T47D (cell line): Measurements from ENCODE around the gene EEFSEC.
A peak's percentile ranks its signal among the peaks of the same experiment; 100 is the strongest.

Source experiments
- DNase-seq, 2 experiments: peaks; one replicate each; pipeline versions ENCODE4 v3.0.0 to v3.0.0-alpha.2; 2011 to 2012; ENCODE audit warnings: low read depth in 1 of 2, low spot score in 1 of 2
- JUND ChIP-seq: IDR thresholded peaks from 2 replicates; pipeline ENCODE4 v1.6.1; 2012; ENCODE audit warnings: low read depth
- in situ Hi-C: cut with HindIII; loops from 2 replicates; pipeline ENCODE4 v1.10.0; 2016; ENCODE audit warnings: low sequenced_read_pairs, low pct_unique_long_range_greater_than_20kb

Gene EEFSEC

GRCh38 chr3:128235207-128235926 is 82.1 kb downstream of the EEFSEC start:
- no peak for TF ChIP-seq JUND
- in situ Hi-C loops, result no loop called here
- DNase-seq, result peak; percentile 17 to 29

- in situ Hi-C loops, result no loop called here
- TF ChIP-seq JUND, result no peak
- DNase-seq, result no peak
Observed at GRCh38 chr3:128236657-128237056, 83.4 kb downstream of the EEFSEC start.

- no peak for DNase-seq
- no peak for TF ChIP-seq JUND
- in situ Hi-C loops, result no loop called here
Observed at GRCh38 chr3:128237348-128238183, 84.3 kb downstream of the EEFSEC start.

- in situ Hi-C loops, result no loop called here
- no peak for DNase-seq
- TF ChIP-seq JUND, result no peak
Observed at GRCh38 chr3:128238184-128238489, 84.9 kb downstream of the EEFSEC start.

- DNase-seq, result no peak
- no peak for TF ChIP-seq JUND
- in situ Hi-C loops, result no loop called here
Observed at GRCh38 chr3:128239304-128239703, 86.0 kb downstream of the EEFSEC start.

- in situ Hi-C loops, result no loop called here
- TF ChIP-seq JUND, result no peak
- DNase-seq, result no peak
Observed at GRCh38 chr3:128240232-128240631, 87.0 kb downstream of the EEFSEC start.

GRCh38 chr3:128241741-128242140 is 88.5 kb downstream of the EEFSEC start:
- in situ Hi-C loops, result no loop called here
- DNase-seq, result no peak
- no peak for TF ChIP-seq JUND

- no peak for TF ChIP-seq JUND
- in situ Hi-C loops, result no loop called here
- no peak for DNase-seq
Observed at GRCh38 chr3:128242818-128243601, 89.7 kb downstream of the EEFSEC start.

GRCh38 chr3:128243602-128244504 is 90.6 kb downstream of the EEFSEC start:
- DNase-seq, result no peak
- in situ Hi-C loops, result no loop called here
- TF ChIP-seq JUND, result no peak

- TF ChIP-seq JUND, result no peak
- no peak for DNase-seq
- in situ Hi-C loops, result no loop called here
Observed at GRCh38 chr3:128245460-128245859, 92.2 kb downstream of the EEFSEC start.

- no peak for DNase-seq
Observed at GRCh38 chr3:128247666-128248409, 94.6 kb downstream of the EEFSEC start.

More at GRCh38 chr3:128247666-128248409, 94.6 kb downstream of the EEFSEC start:
- in situ Hi-C loops, result no loop called here
- no peak for TF ChIP-seq JUND
